GM15510 (cell line): ENCODE data around the gene CGRRF1.

Source experiments
- POLR2A ChIP-seq: IDR thresholded peaks from 3 replicates; pipeline ENCODE4 v1.6.1; 2011; ENCODE audit warnings: borderline replicate concordance; ENCODE audit not compliant: insufficient read length; ENCODE audit errors: extremely low read depth

CGRRF1 gene

DNA sequence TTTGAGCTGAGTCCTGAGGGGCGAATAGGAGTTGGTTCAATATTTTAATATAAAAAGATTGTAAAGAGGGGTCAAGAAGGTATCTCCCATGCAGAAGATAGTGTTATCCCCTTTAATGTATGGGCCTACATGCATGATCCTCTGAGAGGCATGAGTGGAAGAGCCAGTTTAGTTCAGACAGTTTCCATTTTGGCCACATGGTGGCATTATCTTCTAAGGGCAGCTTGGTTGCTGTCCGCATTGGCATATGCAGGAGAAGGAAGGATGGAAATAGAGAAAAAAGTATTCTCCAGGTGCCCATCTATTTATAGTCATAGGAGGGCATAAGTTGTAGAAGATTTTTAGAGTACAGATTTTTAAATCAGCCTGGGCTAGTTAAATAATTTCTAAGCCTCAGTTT, 62.6 kb downstream of the CGRRF1 start:
- TF ChIP-seq POLR2A, result no peak

DNA sequence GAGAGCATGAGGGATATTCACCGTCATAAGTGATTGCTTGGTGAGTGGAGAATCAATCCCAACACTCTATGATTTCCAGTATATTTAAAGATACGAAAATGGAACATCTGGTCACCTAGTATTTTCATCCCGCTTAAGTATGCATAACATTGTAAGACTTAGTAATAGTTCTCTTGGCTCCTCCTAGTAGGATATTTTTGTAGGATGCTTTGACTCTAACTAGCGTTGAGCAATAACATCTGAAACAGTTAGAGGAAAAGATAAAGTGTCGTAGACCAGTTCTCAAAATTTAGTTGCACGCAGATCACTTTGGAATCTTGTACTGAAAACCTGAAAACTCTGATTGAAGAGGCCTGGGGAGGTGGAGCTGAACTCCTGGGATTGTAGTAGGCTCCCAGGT, 64.8 kb downstream of the CGRRF1 start:
- TF ChIP-seq POLR2A, result no peak

- TF ChIP-seq POLR2A, result no peak
These were observed 67.8 kb downstream of the CGRRF1 start for GRCh38 chr14:54577494-54577893.

DNA sequence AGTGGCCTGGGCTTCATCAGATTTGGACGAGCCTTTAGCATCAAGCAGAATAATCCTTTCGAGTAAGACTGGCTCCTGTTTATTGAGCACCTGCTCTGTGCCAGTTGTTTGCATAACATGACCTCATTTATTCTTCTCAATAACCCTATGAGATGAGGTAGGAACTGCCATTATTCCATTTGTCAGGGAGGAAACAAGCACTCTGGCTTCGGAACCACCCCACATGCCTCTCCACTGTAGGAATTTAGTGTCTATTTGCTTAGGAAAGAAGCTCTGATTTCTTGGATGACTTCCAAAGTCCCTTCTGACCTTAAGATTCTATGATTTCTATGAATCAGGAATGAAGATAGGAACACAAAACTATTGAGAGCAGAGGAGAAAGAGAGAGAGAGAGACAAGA, 68.3 kb downstream of the CGRRF1 start:
- no peak for TF ChIP-seq POLR2A

DNA sequence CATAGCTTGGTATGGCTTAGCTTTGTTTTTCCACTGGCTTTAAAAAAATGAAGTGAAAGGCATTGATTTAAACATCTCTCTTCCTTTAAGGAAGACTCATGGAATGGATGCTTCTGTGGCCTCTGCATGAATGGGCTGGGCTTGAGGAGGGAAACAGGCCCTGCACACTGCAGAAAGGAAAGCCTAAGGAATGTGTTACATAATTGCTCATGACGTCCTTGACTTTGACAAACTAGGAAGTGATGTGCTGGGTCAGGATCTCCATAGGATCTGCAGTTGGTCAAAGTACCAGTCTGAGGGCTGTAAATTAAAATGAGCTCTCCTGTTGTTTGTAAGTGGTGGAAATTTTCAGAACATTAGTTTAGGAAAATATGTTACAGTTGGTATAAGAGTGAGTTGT, 69.9 kb downstream of the CGRRF1 start:
- no peak for TF ChIP-seq POLR2A

GRCh38 chr14:54580933-54581332, 71.2 kb downstream of the CGRRF1 start:
- TF ChIP-seq POLR2A, result no peak

GRCh38 chr14:54582334-54582733, 72.6 kb downstream of the CGRRF1 start:
- no peak for TF ChIP-seq POLR2A

- TF ChIP-seq POLR2A, result no peak
These were observed 74.4 kb downstream of the CGRRF1 start for GRCh38 chr14:54584097-54584496.

GRCh38 chr14:54585214-54585613, 75.5 kb downstream of the CGRRF1 start:
- TF ChIP-seq POLR2A, result no peak
